HG02970 (cell line): Measurements from ENCODE around the gene ZNF813.
"Not testable (repeated sequence)": the region's sequence is repeated elsewhere in the genome, so short reads cannot be mapped to it uniquely, and the experiment has no call there.

Experiments
- ATAC-seq: cut with Tn5 transposase; IDR thresholded peaks from one replicate; pipeline ENCODE4 v1.9.1; 2021; ENCODE audit warnings: mild to moderate bottlenecking, moderate library complexity, moderate number of reproducible peaks; ENCODE audit not compliant: unreplicated experiment, low FRiP score

The ZNF813 gene

GRCh38 chr19:53467485-53468262 lies at the start of gene ZNF813:
Gene ZNF813, plus strand, starts transcription at chr19:53467733. Its CDS starts 16,090 bp downstream, at chr19:53483823.
- ATAC-seq = peak; percentile 95

GRCh38 chr19:53420520-53421315 lies 46.8 kb upstream of the ZNF813 start:
- not testable (repeated sequence) for ATAC-seq

GRCh38 chr19:53422551-53422950 lies 45.0 kb upstream of the ZNF813 start:
- ATAC-seq = no peak

GRCh38 chr19:53423074-53423473 lies 44.5 kb upstream of the ZNF813 start:
- ATAC-seq = not testable (repeated sequence)

- ATAC-seq = not testable (repeated sequence)
Observed at GRCh38 chr19:53423680-53424079, 43.9 kb upstream of the ZNF813 start.

GRCh38 chr19:53424968-53425597 lies 42.5 kb upstream of the ZNF813 start:
- no peak for ATAC-seq

GRCh38 chr19:53431399-53432087 lies 36.0 kb upstream of the ZNF813 start, which contains the start of gene ZNF761:
Gene ZNF761, plus strand, starts transcription at chr19:53431984. Its CDS starts 15,285 bp downstream, at chr19:53447269.
- ATAC-seq = peak; percentile 96

GRCh38 chr19:53432088-53432661 lies 35.4 kb upstream of the ZNF813 start:
- peak; percentile 33 for ATAC-seq

- ATAC-seq = not testable (repeated sequence)
Observed at GRCh38 chr19:53443809-53444208, 23.7 kb upstream of the ZNF813 start.

- ATAC-seq = not testable (repeated sequence)
Observed at GRCh38 chr19:53447196-53447595, 20.3 kb upstream of the ZNF813 start.

GRCh38 chr19:53455828-53456227 lies 11.7 kb upstream of the ZNF813 start:
- no peak for ATAC-seq

GRCh38 chr19:53460131-53460721 lies 7.3 kb upstream of the ZNF813 start:
- not testable (repeated sequence) for ATAC-seq

- ATAC-seq = no peak
Observed at GRCh38 chr19:53461866-53462265, 5.7 kb upstream of the ZNF813 start.

GRCh38 chr19:53462861-53463260 lies 4.7 kb upstream of the ZNF813 start:
- ATAC-seq = no peak

GRCh38 chr19:53463263-53463662 lies 4.3 kb upstream of the ZNF813 start:
- ATAC-seq = no peak

- ATAC-seq = no peak
Observed at GRCh38 chr19:53466726-53467484, 628 bp upstream of the ZNF813 start.

GRCh38 chr19:53468628-53469027 lies 1.1 kb downstream of the ZNF813 start:
- not testable (repeated sequence) for ATAC-seq

- no peak for ATAC-seq
Observed at GRCh38 chr19:53471916-53472315, 4.4 kb downstream of the ZNF813 start.

- not testable (repeated sequence) for ATAC-seq
Observed at GRCh38 chr19:53474832-53475231, 7.3 kb downstream of the ZNF813 start.
